Posterior cingulate gyrus (tissue), 11 donors: ENCODE results near the gene EML2.

ENCODE experiments used
- DNase-seq, 10 donors: peaks; one replicate each; pipeline versions ENCODE4 v3.0.0 to v3.0.0-alpha.2; 2020 to 2021; ENCODE audit warnings: mixed read lengths in 3 of 10
- intact Hi-C: fragments of 100-400 bp; cut with DNase I; formaldehyde crosslinking; loops from one replicate; pipeline ENCODE4 v1.15.1; 2023

EML2 gene

GRCh38 chr19:45591004-45591637 lies 48.1 kb downstream of the EML2 start:
- DNase-seq: peak in 6 of 10 donors; percentile 26 to 90 (median 48)
- intact Hi-C loops: no loop called here

DNA sequence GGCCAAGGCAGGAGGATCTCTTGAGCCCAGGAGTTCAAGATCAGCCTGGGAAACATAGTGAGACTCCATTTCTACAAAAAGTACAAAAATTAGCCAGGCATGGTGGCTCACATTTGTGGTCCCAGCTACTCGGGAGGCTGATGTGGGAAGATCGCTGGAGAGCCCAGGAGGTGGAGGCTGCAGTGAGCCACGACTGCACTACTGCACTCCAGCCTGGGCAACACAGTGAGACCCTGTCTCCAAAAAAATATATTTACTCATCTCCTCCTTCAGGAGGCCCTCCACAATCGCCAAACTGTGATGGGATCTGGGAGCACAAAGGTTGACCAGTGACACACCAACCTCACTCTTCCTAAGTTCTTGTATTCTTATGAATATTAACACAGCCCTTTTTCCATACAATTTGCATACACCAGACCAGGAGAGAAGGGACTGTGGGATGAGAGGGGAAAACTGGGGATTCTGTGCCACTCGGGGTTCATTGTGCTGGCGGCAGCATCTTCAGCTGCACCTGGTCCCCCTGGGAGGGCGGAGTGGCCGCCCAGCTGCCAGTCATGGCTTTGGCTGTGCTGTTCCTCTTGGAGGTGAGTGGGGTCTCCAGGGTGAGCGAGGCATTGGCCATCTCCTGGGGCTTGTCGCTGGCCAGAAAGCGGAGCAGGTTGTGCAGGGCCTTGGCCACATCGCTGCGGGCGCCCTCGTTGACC lies 48.7 kb downstream of the EML2 start:
- intact Hi-C loops: no loop called here
- DNase-seq: peak in 1 of 10 donors; percentile 10

DNA sequence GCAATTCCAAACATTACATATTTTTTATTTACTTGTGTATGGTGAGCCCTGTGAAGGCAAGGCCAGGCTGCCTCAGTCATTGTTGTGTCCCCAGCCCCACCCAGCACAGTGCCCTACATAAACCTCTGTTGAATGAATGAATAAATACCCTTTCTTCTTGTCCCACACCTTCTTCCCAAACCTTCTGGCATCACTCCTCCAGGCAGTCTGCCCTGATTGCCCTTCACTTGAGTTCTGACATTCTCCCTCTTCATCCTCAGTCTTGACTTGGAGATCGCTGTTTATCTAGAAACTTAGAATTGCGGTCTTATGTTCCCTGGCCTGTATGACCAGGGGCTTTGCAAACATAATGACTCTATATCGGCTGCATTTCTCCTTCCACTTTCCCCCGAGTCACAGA lies 49.4 kb downstream of the EML2 start:
- no peak for DNase-seq
- intact Hi-C loops: no loop called here

GRCh38 chr19:45587873-45588272 lies 51.3 kb downstream of the EML2 start:
- DNase-seq: peak in 1 of 10 donors; percentile 8
- intact Hi-C loops: no loop called here

DNA sequence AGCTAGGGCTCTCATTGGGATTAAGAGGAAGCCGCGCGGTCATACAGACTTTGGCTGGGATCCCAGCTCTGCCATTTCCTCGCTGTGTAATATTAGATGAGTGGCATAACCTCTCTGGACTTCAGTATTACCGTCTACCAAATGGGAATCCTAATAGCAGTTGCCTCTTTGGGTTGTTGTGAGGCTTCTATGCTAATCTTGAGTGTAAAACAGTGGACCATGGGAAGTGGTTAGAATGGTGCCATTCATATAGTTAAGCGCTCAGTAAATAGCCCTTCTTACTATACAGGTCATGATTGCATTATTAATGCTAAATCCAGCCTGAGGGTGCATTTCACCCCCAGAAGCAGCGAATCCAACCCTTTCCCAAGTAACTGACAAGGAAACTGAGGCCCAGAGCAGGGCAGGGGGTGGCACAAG lies 54.0 kb downstream of the EML2 start:
- DNase-seq: no peak
- intact Hi-C loops: no loop called here

- intact Hi-C loops: no loop called here
Observed at GRCh38 chr19:45584332-45585157, 54.7 kb downstream of the EML2 start, which contains the start of gene OPA3. TSS of gene OPA3 (minus strand) at chr19:45584802. CDS start at chr19:45584764, 38 bp downstream.

DNA sequence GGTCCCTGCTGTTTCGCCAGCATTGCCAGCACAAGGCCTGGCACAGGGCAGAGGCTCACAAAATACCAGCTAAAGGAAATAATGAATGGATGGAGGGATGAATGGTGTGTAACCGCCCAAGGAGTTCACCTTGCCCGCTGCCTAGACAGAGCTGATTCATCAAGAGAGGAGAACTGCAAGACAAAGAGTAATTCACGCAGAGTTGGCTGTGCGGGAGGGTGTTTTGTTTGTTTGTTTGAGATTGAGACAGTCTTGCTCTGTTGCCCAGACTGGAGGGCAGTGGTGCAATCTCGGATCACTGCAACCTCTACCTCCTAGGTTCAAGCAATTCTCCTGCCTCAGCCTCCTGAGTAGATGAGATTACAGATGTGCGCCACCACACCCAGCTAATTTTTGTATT lies 57.6 kb downstream of the EML2 start:
- peak in 1 of 10 donors; percentile 5 for DNase-seq
- intact Hi-C loops: no loop called here

More at GRCh38 chr19:45584332-45585157, 54.7 kb downstream of the EML2 start, which contains the start of gene OPA3:
- DNase-seq: peak; percentile 98 to 100 (median 100)

DNA sequence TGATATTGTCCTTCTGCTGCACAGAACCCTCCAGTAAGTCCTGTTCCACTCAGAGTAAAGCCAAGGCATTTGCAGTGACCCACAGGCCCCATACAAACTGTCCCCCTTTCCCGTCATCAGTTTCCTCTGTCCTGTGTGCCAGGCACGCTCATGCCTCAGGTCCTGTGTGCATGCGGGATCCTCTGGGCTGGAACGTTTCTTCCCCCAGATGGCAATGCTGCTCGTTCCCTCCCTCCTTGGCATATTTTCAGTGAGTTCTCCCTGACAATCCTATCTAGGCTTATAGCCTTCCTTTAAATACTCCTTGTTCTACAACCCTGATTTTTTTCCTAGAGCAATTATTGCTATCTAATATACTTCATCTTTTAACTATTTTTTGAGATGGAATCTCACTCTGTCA lies 60.3 kb downstream of the EML2 start:
- peak in 2 of 10 donors; percentile 24 to 83 for DNase-seq
- intact Hi-C loops: no loop called here

DNA sequence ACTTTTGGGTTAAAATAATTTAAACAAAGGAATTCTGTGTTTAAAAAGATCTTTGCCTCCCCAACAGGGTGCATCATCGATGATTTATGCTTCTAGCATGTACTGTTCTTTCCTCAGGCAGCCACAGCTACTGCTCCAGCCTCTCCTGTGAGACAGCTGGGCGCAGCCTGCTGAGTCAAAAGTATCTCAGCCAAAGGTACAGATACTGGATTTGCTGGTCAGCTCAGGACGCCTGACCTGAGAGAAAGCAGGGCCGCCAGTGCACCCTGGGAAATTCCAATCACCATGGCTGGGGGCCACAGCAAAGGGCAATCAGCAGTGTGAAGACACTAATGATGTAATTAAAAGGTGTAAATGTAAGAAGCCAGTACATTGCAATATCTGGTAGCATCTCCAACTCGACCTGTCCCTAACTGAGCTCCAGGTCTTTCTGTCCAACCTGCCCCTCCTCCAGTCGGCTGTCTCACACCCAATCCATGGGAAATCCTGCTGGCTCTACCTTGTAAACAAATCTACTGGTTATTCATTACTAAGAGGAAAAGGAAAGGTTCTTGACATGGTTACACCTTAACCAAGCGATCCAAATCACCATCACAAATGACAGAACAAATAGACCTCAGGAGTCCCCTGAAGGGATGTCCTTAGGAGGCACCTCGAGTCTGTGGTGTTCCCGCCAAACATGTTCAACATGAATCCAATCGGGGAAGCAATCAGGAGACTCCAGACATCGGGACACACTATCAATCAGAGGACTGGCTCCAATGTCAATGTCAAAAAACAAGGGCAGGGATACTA lies 61.9 kb downstream of the EML2 start:
- intact Hi-C loops: no loop called here

DNA sequence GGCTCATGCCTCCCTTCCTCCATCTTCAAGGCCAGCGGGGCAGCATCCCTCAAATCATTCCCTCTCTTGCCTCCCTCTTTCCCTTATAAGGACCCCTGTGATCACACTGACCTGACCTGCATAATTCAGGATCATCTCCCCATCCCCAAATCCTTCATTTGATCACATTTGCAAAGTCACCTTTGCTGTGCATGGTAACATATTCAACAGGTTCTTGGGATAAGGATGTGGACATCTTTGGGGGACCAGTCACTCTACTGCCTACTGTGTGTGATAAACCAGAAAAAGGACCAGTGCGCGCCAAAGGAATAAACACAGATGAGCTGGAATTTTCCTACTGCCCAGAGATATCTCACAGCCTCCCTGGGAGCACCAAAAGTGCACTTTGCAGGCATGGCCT lies 62.5 kb downstream of the EML2 start:
- intact Hi-C loops: no loop called here
- DNase-seq: peak in 1 of 10 donors; percentile 3

More for the DNA sequence above, 61.9 kb downstream of the EML2 start:
- peak in 3 of 10 donors; percentile 41 to 81 (median 71) for DNase-seq

DNA sequence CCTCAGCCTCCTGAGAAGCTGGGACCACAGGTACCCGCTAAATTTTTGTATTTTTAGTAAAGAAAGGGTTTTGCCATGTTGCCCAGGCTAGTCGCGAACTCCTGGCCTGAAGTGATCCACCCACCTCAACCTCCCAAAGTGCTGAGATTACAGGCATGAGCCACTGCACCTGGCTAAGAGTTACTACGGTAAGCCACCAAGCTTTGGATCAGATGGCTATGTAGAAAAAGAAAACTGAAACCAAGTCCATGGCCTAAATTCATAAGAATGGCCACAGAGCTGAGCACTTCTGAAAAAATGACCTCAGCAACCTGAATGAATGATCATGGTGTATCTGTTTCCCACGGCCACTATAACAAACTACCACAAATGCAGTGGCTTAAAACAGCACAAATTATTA lies 64.0 kb downstream of the EML2 start:
- intact Hi-C loops: no loop called here

GRCh38 chr19:45574526-45574925 lies 64.7 kb downstream of the EML2 start:
- intact Hi-C loops: no loop called here
- no peak for DNase-seq

More for the DNA sequence above, 64.0 kb downstream of the EML2 start:
- no peak for DNase-seq

- DNase-seq: peak in 1 of 10 donors; percentile 7
- intact Hi-C loops: no loop called here
Observed at GRCh38 chr19:45571457-45572220, 67.6 kb downstream of the EML2 start.

DNA sequence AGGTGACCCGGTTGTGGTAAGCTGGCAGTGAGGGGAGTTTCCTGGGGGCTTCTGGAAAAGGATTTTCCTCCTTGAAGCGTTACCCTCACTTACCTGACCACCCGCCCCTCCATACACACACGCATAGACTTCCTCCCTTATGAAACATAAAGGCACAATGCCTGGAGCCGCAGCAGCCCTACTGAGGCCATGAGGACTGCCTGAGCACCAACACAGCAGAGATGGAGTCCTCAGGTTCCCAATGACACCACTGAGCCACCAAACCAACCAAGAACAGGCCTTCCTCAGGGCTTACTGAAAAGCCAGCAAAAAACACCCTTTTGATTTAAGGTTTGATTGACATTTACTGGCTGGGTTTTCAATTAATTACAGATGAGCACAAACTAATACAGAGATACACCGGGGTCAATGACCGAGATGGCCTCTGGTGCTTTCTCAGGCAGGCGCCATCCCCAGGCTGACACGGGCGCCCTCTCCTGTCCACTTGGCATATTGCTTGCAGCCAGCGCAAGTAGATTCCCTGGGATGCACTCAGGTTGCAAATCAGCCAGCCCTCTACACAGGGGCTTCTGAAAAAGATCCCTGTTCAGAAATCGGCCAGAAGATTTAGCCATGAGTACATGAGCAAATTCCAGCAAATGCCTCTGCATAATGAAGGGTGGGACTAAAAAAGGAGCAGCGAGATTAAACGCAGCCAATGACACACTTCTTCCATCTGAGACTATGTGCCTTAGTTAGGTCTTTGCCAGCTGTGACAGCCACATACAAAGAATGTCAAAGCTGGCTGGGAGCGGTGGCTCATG lies 69.4 kb downstream of the EML2 start:
- DNase-seq: peak in 8 of 10 donors; percentile 35 to 90 (median 62)
- intact Hi-C loops: no loop called here

DNA sequence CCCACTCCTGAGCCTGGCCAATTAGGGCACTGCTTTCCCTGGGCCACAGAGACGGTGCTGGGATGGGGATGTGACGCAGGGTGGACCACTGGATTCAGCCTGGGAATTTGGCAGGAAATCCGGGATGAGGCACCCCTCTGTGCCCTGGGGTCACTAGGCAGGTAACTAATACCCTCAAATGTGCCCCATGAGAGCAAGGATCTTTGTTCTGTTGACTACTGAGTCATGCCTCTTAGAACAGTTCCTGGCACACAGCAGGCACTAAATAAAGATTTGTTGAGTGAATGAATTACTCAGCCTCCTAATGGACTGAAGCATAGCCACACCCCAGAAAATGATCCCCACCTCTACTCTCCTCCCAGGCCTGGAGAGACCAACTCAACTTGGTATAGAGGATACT lies 70.5 kb downstream of the EML2 start:
- intact Hi-C loops: no loop called here
- DNase-seq: no peak

- intact Hi-C loops: no loop called here
- DNase-seq: no peak
Observed at GRCh38 chr19:45567609-45568008, 71.6 kb downstream of the EML2 start.

- DNase-seq: peak in 1 of 10 donors; percentile 6
Observed at GRCh38 chr19:45564131-45564780, 74.9 kb downstream of the EML2 start.

DNA sequence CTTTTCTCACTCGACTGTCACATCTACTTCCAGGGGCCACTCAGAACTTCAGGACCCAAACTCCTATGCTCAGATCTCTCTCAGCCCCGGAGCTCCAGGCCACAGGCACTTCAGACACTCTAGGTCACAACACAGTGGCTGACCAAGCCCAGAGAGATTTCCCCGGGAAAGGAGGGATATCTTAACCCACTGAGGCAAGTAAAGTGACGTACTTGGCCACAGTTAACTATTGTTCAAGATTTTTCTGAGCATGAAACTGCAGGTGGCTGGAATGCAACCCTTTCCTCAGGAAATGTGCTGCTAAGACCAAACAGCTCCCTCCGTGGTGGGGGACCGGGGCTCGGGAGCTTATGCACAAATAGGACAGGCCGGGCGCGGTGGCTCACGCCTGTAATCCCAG lies 78.5 kb downstream of the EML2 start:
- intact Hi-C loops: no loop called here
- DNase-seq: no peak

More at GRCh38 chr19:45564131-45564780, 74.9 kb downstream of the EML2 start:
- intact Hi-C loops: no loop called here
